Stimulated activated CD8-positive, alpha-beta memory T cell treated with anti-CD3 and anti-CD28 coated beads, Interleukin-4, amount 100 ng/mL, for 24 hours (primary cell): ENCODE measurements around the gene MRGPRG.

ENCODE experiments used
- DNase-seq: peaks from one replicate; pipeline ENCODE4 v3.0.0-alpha.2; 2020; ENCODE audit warnings: low read depth

The MRGPRG gene

GRCh38 chr11:3225826-3226750, 7.5 kb upstream of the MRGPRG start:
- DNase-seq: no peak

GRCh38 chr11:3225159-3225758, 6.6 kb upstream of the MRGPRG start:
- no peak for DNase-seq

- DNase-seq: no peak
Observed at GRCh38 chr11:3224401-3225057, 5.9 kb upstream of the MRGPRG start.

GRCh38 chr11:3223932-3224381, 5.3 kb upstream of the MRGPRG start:
- DNase-seq: no peak

GRCh38 chr11:3222941-3223915, 4.6 kb upstream of the MRGPRG start:
- DNase-seq: no peak

GRCh38 chr11:3222003-3222855, 3.6 kb upstream of the MRGPRG start:
- DNase-seq: no peak

GRCh38 chr11:3221408-3222002, 2.9 kb upstream of the MRGPRG start:
- DNase-seq: no peak

- DNase-seq: no peak
Observed at GRCh38 chr11:3220521-3221407, 2.2 kb upstream of the MRGPRG start.

GRCh38 chr11:3220101-3220500, 1.5 kb upstream of the MRGPRG start:
- no peak for DNase-seq

GRCh38 chr11:3219281-3219892, 774 bp upstream of the MRGPRG start:
- DNase-seq: no peak

GRCh38 chr11:3217818-3218482, 663 bp downstream of the MRGPRG start:
- no peak for DNase-seq

GRCh38 chr11:3216027-3216525, 2.5 kb downstream of the MRGPRG start:
- no peak for DNase-seq

GRCh38 chr11:3215346-3216026, 3.1 kb downstream of the MRGPRG start:
- no peak for DNase-seq

GRCh38 chr11:3214420-3214699, 4.3 kb downstream of the MRGPRG start:
- DNase-seq: no peak

GRCh38 chr11:3213659-3214419, 4.8 kb downstream of the MRGPRG start:
- no peak for DNase-seq

- DNase-seq: no peak
Observed at GRCh38 chr11:3208272-3208671, 10.3 kb downstream of the MRGPRG start.
